H1 (cell line): ENCODE data around the gene VSX2. TPM values are rescaled to one million over a fixed set of nuclear protein-coding genes. Genes with fewer than 3 reads are reported as not detected.

Source experiments
- ASH2L ChIP-seq: fragments of 200-600, 300-600 bp; sonication (generic); IDR thresholded peaks from one replicate; pipeline ENCODE4 v1.7.1; 2017; ENCODE audit warnings: low read length
- BACH1 ChIP-seq: IDR thresholded peaks from 2 replicates; pipeline ENCODE4 v1.6.1; 2012; ENCODE audit warnings: low read length, improper control_type of control experiment
- BCL11A ChIP-seq, 2 experiments: IDR thresholded peaks; one replicate each; pipeline ENCODE4 v1.6.1; 2011; ENCODE audit warnings: low read depth in 2 of 2, low read length in 2 of 2, mild to moderate bottlenecking in 2 of 2
- EP300 ChIP-seq, 2 experiments: IDR thresholded peaks; 1 replicate in 1 of 2; 2 replicates in 1 of 2; pipeline ENCODE4 v1.6.1; 2011 to 2012; ENCODE audit warnings: low read depth in 2 of 2, low read length in 2 of 2, mild to moderate bottlenecking in 2 of 2, borderline replicate concordance in 1 of 2, inconsistent platforms in 1 of 2, moderate library complexity in 1 of 2
- HDAC2 ChIP-seq, 2 experiments: fragments of 300-600 bp in 1 of 2; sonication (generic) in 1 of 2; IDR thresholded peaks; 2 replicates each; pipeline ENCODE4 v1.6.1; 2011 to 2012; ENCODE audit warnings: low read depth in 2 of 2, low read length in 2 of 2, mild to moderate bottlenecking in 2 of 2, moderate library complexity in 2 of 2, borderline replicate concordance in 1 of 2, inconsistent platforms in 1 of 2
- MAX ChIP-seq: IDR thresholded peaks from 2 replicates; pipeline ENCODE4 v1.6.1; 2012; ENCODE audit warnings: inconsistent platforms
- NANOG ChIP-seq: IDR thresholded peaks from 2 replicates; pipeline ENCODE4 v1.6.1; 2011; ENCODE audit warnings: low read length, low read depth, mild to moderate bottlenecking, inconsistent platforms; ENCODE audit not compliant: insufficient read depth, poor library complexity, severe bottlenecking
- SIN3A ChIP-seq, 2 experiments: IDR thresholded peaks in 1 of 2; conservative IDR thresholded peaks in 1 of 2; 2 replicates each; pipeline ENCODE4 v1.6.1; 2011 to 2012; ENCODE audit warnings: low read length in 2 of 2, improper control_type of control experiment in 1 of 2, low read depth in 1 of 2, mild to moderate bottlenecking in 1 of 2
- SIRT6 ChIP-seq: IDR thresholded peaks from one replicate; pipeline ENCODE4 v1.7.1; 2012; ENCODE audit warnings: low read length, inconsistent platforms
- SP4 ChIP-seq: IDR thresholded peaks from 2 replicates; pipeline ENCODE4 v1.6.1; 2012; ENCODE audit warnings: low read length, inconsistent platforms
- polyA plus RNA-seq, 7 experiments: library from polyadenylated mRNA; depleted of rRNA in 3 of 7; stranded (reverse) in 5 of 7; unstranded in 2 of 7; fragments of >200 nt in 5 of 7; fragments of 200-250 nt in 2 of 7; gene quantifications; 1 replicate in 5 of 7; 2 replicates in 1 of 7; 4 replicates in 1 of 7; pipeline versions ENCODE4 v1.2.1 to v1.2.3, GENCODE V29; 2011 to 2013; ENCODE audit warnings: missing spikeins in 2 of 7, mixed read lengths in 2 of 7
- total RNA-seq: library from RNA; stranded (reverse); fragmentation: NEBNext Ultra II Directional; extraction: Animal tissue kit (Norgen Biotek cat#: 25700); gene quantifications from 2 replicates; pipeline ENCODE4 v1.2.1, GENCODE V29; 2021
- TF ChIP-seq, protein P1 (sequence below), 3 experiments: IDR thresholded peaks; 1 replicate in 2 of 3; 2 replicates in 1 of 3; pipeline versions ENCODE4 v1.5.1 to v1.6.1; 2011; ENCODE audit warnings: low read length in 3 of 3, mild to moderate bottlenecking in 3 of 3, inconsistent platforms in 2 of 3, low read depth in 1 of 3, moderate library complexity in 1 of 3; ENCODE audit not compliant: insufficient read depth in 1 of 3; ENCODE audit errors: control extremely low read depth in 1 of 3

VSX2 gene
- total and polyA plus RNA-seq, 2 of the 8 experiments (the other 6 are each of a cell fraction or from before 2014, with no cell fraction given) = 0.08 to 0.22 TPM

DNA sequence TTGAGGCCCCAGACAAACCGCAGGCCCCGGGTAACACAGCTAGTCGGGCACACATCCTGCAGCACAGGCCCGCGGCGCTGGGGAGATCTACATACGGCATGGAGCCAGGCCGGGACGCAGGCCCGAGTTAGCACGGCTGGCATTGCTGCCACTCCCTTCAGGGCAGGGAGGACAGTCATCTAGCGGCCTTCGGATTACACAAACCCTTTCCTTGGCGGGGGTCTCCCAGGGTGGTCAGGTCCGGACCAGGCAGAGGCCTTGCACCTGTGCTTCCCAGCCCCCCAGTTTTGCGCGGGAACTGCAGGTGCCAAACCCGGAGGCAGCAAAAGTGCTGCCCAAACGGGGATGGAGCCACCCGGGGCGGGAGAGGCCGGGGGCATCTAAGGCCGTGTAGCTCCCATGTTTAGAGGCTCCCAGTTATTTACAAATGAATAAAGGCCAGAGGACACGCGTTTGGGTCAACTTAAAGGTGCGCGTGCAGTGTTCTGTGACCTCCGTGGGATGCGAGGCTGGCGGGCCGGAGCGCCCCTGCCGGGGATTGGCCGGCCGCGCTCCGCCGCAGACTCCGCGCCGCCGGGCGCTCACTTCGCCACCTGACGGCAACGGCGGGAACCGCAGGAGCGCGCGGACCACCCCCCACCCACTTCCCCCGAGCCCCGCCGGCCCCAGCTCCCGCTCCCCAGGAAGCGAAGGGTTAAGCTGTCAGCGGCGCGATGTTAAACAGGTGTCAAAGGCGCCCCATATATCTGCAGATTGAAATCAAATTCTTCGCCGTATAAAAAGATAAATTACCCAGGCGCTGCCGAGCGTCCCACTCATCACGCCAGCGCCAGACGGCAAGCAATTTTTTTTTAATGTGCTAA, 18.1 kb downstream of the VSX2 start (continued):
- no peak for TF ChIP-seq NANOG
- TF ChIP-seq SP4 = 0 out of 2 replicates have a peak, but pooled peaks have one; percentile 30
- TF ChIP-seq HDAC2 (IDR thresholded peaks at IDR 0.05; ENCODE audit: borderline replicate concordance in 1 of 2, low read depth in 2 of 2, low read length in 2 of 2) = 0 out of 4 replicates have a peak, but pooled peaks of 1 of the 2 experiments have one; percentile 18
- no peak for TF ChIP-seq BCL11A (IDR thresholded peaks at IDR 0.05; ENCODE audit: low read depth in 2 of 2, low read length in 2 of 2)
- TF ChIP-seq, protein P1, sequence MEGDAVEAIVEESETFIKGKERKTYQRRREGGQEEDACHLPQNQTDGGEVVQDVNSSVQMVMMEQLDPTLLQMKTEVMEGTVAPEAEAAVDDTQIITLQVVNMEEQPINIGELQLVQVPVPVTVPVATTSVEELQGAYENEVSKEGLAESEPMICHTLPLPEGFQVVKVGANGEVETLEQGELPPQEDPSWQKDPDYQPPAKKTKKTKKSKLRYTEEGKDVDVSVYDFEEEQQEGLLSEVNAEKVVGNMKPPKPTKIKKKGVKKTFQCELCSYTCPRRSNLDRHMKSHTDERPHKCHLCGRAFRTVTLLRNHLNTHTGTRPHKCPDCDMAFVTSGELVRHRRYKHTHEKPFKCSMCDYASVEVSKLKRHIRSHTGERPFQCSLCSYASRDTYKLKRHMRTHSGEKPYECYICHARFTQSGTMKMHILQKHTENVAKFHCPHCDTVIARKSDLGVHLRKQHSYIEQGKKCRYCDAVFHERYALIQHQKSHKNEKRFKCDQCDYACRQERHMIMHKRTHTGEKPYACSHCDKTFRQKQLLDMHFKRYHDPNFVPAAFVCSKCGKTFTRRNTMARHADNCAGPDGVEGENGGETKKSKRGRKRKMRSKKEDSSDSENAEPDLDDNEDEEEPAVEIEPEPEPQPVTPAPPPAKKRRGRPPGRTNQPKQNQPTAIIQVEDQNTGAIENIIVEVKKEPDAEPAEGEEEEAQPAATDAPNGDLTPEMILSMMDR (IDR thresholded peaks at IDR 0.05; ENCODE audit: control extremely low read depth in 1 of 3, insufficient read depth in 1 of 3, low read depth in 1 of 3, low read length in 3 of 3) = peak; percentile 69 to 98 (median 78)
- TF ChIP-seq EP300 (IDR thresholded peaks at IDR 0.05; ENCODE audit: borderline replicate concordance in 1 of 2, low read depth in 2 of 2, low read length in 2 of 2) = 0 out of 3 replicates have a peak, but pooled peaks of 1 of the 2 experiments have one; percentile 22
- TF ChIP-seq SIRT6 = no peak
- TF ChIP-seq BACH1 = peak; percentile 38; the same call in 1 of the 2 replicates
- TF ChIP-seq SIN3A (conservative IDR thresholded peaks at IDR 0.05 in 1 of 2, IDR thresholded peaks at IDR 0.05 in 1 of 2; ENCODE audit: low read depth in 1 of 2, low read length in 2 of 2) = peak in 1 of 2 experiments; percentile 71; a peak in 1 of 4 replicates
- TF ChIP-seq MAX = peak; percentile 15; the same call in 1 of the 2 replicates
- peak; percentile 11 for TF ChIP-seq ASH2L
